Measurements from ENCODE around the gene CDK5RAP2. TPM values are rescaled to one million over a fixed set of nuclear protein-coding genes. Genes with fewer than 3 reads are reported as not detected.

The CDK5RAP2 gene
- total and polyA plus RNA-seq, 2 experiments from 2014 or later, result 23.9 to 30.9 TPM

- Histone ChIP-seq H3K4me2 (no peak overlapping the region), H3K9me3 (ENCODE audit: low read depth) (no peaks in the 10 kb centered on the region), H2AFZ (no peak overlapping the region), H3K36me3 (replicated peaks; ENCODE audit: insufficient read depth, low read depth) (no peaks in the 10 kb centered on the region), H4K20me1 (ENCODE audit: insufficient read depth, poor library complexity, severe bottlenecking) (no peaks in the 10 kb centered on the region), H3K9me2 (replicated peaks; ENCODE audit: insufficient read depth) (no peaks in the 10 kb centered on the region), H3K79me2 (no peaks in the 10 kb centered on the region), H3K4me1 (ENCODE audit: insufficient read depth) (peaks cover 7% of the 10 kb centered on the region), H3K27me3 (no peaks in the 10 kb centered on the region), H3K27ac (no peak overlapping the region), H3K4me3 (no peak overlapping the region)
- WGBS (ENCODE audit: low lambda C conversion rate, missing lambda C conversion rate), result 93% methylated on average over 3 of the region's 3 CpGs
- no peak for DNase-seq (ENCODE audit: low spot score)
- TF ChIP-seq CTCF (IDR thresholded peaks at IDR 0.05; ENCODE audit: poor library complexity) (no peak), EZH2 (IDR thresholded peaks at IDR 0.05; ENCODE audit: borderline replicate concordance) (no peak), EZH2phosphoT487 (IDR thresholded peaks at IDR 0.05; ENCODE audit: low read depth, severe bottlenecking, unreplicated experiment) (no peak)
Observed at GRCh38 chr9:120436446-120436845, 143.5 kb downstream of the CDK5RAP2 start.

GRCh38 chr9:120435091-120435490 lies 144.9 kb downstream of the CDK5RAP2 start:
- Histone ChIP-seq H3K27ac (peak overlapping the region; percentile 56), H3K9me3 (ENCODE audit: low read depth) (no peaks in the 10 kb centered on the region), H4K20me1 (ENCODE audit: insufficient read depth, poor library complexity, severe bottlenecking) (no peaks in the 10 kb centered on the region), H3K4me3 (no peak overlapping the region), H3K9me2 (replicated peaks; ENCODE audit: insufficient read depth) (no peaks in the 10 kb centered on the region), H3K36me3 (replicated peaks; ENCODE audit: insufficient read depth, low read depth) (no peaks in the 10 kb centered on the region), H3K4me1 (ENCODE audit: insufficient read depth) (peaks cover 7% of the 10 kb centered on the region), H3K27me3 (no peaks in the 10 kb centered on the region), H3K4me2 (peak overlapping the region; percentile 34), H2AFZ (no peak overlapping the region), H3K79me2 (no peaks in the 10 kb centered on the region)
- no peak for DNase-seq (ENCODE audit: low spot score)
- TF ChIP-seq CTCF (IDR thresholded peaks at IDR 0.05; ENCODE audit: poor library complexity) (no peak), EZH2 (IDR thresholded peaks at IDR 0.05; ENCODE audit: borderline replicate concordance) (no peak), EZH2phosphoT487 (IDR thresholded peaks at IDR 0.05; ENCODE audit: low read depth, severe bottlenecking, unreplicated experiment) (no peak)
- 91% methylated on average over 1 of the region's 1 CpG for WGBS (ENCODE audit: low lambda C conversion rate, missing lambda C conversion rate)

- WGBS (ENCODE audit: low lambda C conversion rate, missing lambda C conversion rate), result 52% methylated on average over 6 of the region's 6 CpGs
- Histone ChIP-seq H3K4me2 (peak overlapping the region; percentile 34), H2AFZ (no peak overlapping the region), H3K27ac (peak overlapping the region; percentile 56), H3K79me2 (no peaks in the 10 kb centered on the region), H3K4me3 (no peak overlapping the region), H3K9me3 (ENCODE audit: low read depth) (no peaks in the 10 kb centered on the region), H3K4me1 (ENCODE audit: insufficient read depth) (peaks cover 7% of the 10 kb centered on the region), H3K9me2 (replicated peaks; ENCODE audit: insufficient read depth) (no peaks in the 10 kb centered on the region), H4K20me1 (ENCODE audit: insufficient read depth, poor library complexity, severe bottlenecking) (no peaks in the 10 kb centered on the region), H3K36me3 (replicated peaks; ENCODE audit: insufficient read depth, low read depth) (no peaks in the 10 kb centered on the region), H3K27me3 (no peaks in the 10 kb centered on the region)
- DNase-seq (ENCODE audit: low spot score), result peak; percentile 50
- TF ChIP-seq EZH2 (IDR thresholded peaks at IDR 0.05; ENCODE audit: borderline replicate concordance) (no peak), EZH2phosphoT487 (IDR thresholded peaks at IDR 0.05; ENCODE audit: low read depth, severe bottlenecking, unreplicated experiment) (no peak), CTCF (IDR thresholded peaks at IDR 0.05; ENCODE audit: poor library complexity) (no peak)
Observed at GRCh38 chr9:120434532-120434931, 145.4 kb downstream of the CDK5RAP2 start.

GRCh38 chr9:120433701-120434100 lies 146.3 kb downstream of the CDK5RAP2 start:
- Histone ChIP-seq H3K4me2 (no peak overlapping the region), H3K79me2 (no peaks in the 10 kb centered on the region), H3K4me3 (no peak overlapping the region), H3K9me3 (ENCODE audit: low read depth) (no peaks in the 10 kb centered on the region), H3K27me3 (no peaks in the 10 kb centered on the region), H3K4me1 (ENCODE audit: insufficient read depth) (peaks cover 7% of the 10 kb centered on the region), H4K20me1 (ENCODE audit: insufficient read depth, poor library complexity, severe bottlenecking) (no peaks in the 10 kb centered on the region), H3K27ac (peak overlapping the region; percentile 48), H3K9me2 (replicated peaks; ENCODE audit: insufficient read depth) (no peaks in the 10 kb centered on the region), H3K36me3 (replicated peaks; ENCODE audit: insufficient read depth, low read depth) (no peaks in the 10 kb centered on the region), H2AFZ (no peak overlapping the region)
- DNase-seq (ENCODE audit: low spot score), result no peak
- no peak for TF ChIP-seq EZH2 (IDR thresholded peaks at IDR 0.05; ENCODE audit: borderline replicate concordance)
- TF ChIP-seq CTCF (IDR thresholded peaks at IDR 0.05; ENCODE audit: poor library complexity), result no peak
- no peak for TF ChIP-seq EZH2phosphoT487 (IDR thresholded peaks at IDR 0.05; ENCODE audit: low read depth, severe bottlenecking, unreplicated experiment)
- 96% methylated on average over 4 of the region's 4 CpGs for WGBS (ENCODE audit: low lambda C conversion rate, missing lambda C conversion rate)
